ENCODE results near the gene ZNF735. TPM values are rescaled to one million over a fixed set of nuclear protein-coding genes. Genes with fewer than 3 reads are reported as not detected.
"Not testable (repeated sequence)": the region's sequence is repeated elsewhere in the genome, so short reads cannot be mapped to it uniquely, and the experiment has no call there.

Gene ZNF735
- total RNA-seq, 1 donor from 2014 or later: not detected

- Mint-ChIP-seq H3K4me3 (no peak overlapping the region), H3K4me1 (no peaks in the 10 kb centered on the region), H3K27me3 (ENCODE audit: low read depth) (no peaks in the 10 kb centered on the region), H3K27ac (ENCODE audit: unreplicated experiment) (no peak overlapping the region), H3K36me3 (ENCODE audit: low read depth) (peaks cover 2% of the 10 kb centered on the region), H3K9me3 (peaks cover 7% of the 10 kb centered on the region)
- TF ChIP-seq CTCF (conservative IDR thresholded peaks at IDR 0.05): no peak
- DNase-seq (ENCODE audit: low read depth, low spot score): no peak
Observed at GRCh38 chr7:64192148-64192704, 14.8 kb upstream of the ZNF735 start.

- Mint-ChIP-seq H3K9me3 (peaks cover 7% of the 10 kb centered on the region), H3K36me3 (ENCODE audit: low read depth) (peaks cover 2% of the 10 kb centered on the region), H3K4me3 (no peak overlapping the region), H3K27ac (ENCODE audit: unreplicated experiment) (no peak overlapping the region), H3K27me3 (ENCODE audit: low read depth) (no peaks in the 10 kb centered on the region), H3K4me1 (no peaks in the 10 kb centered on the region)
- no peak for DNase-seq (ENCODE audit: low read depth, low spot score)
- no peak for TF ChIP-seq CTCF (conservative IDR thresholded peaks at IDR 0.05)
Observed at GRCh38 chr7:64192775-64193174, 14.2 kb upstream of the ZNF735 start.

- H3K4me3 Mint-ChIP-seq; H3K27me3 Mint-ChIP-seq (ENCODE audit: low read depth); H3K4me1 Mint-ChIP-seq; H3K36me3 Mint-ChIP-seq (ENCODE audit: low read depth); DNase-seq (ENCODE audit: low read depth, low spot score); H3K27ac Mint-ChIP-seq (ENCODE audit: unreplicated experiment): not testable (repeated sequence)
- peaks cover 16% of the 10 kb centered on the region for H3K9me3 Mint-ChIP-seq
Observed at GRCh38 chr7:64219710-64220298, 12.8 kb downstream of the ZNF735 start.

- no peak for DNase-seq (ENCODE audit: low read depth, low spot score)
- H3K36me3 Mint-ChIP-seq (ENCODE audit: low read depth): peaks cover 5% of the 10 kb centered on the region
- no peak overlapping the region for H3K27ac Mint-ChIP-seq (ENCODE audit: unreplicated experiment)
- H3K4me3 Mint-ChIP-seq: no peak overlapping the region
- TF ChIP-seq CTCF (conservative IDR thresholded peaks at IDR 0.05): no peak
- no peaks in the 10 kb centered on the region for H3K4me1 Mint-ChIP-seq
- H3K9me3 Mint-ChIP-seq: peaks cover 20% of the 10 kb centered on the region
- no peaks in the 10 kb centered on the region for H3K27me3 Mint-ChIP-seq (ENCODE audit: low read depth)
Observed at GRCh38 chr7:64223366-64223765, 16.4 kb downstream of the ZNF735 start.

- not testable (repeated sequence) for H3K36me3 Mint-ChIP-seq (ENCODE audit: low read depth); H3K4me1 Mint-ChIP-seq; DNase-seq (ENCODE audit: low read depth, low spot score); H3K27me3 Mint-ChIP-seq (ENCODE audit: low read depth); H3K27ac Mint-ChIP-seq (ENCODE audit: unreplicated experiment); H3K4me3 Mint-ChIP-seq
- H3K9me3 Mint-ChIP-seq: peaks cover 28% of the 10 kb centered on the region
Observed at GRCh38 chr7:64228174-64228573, 21.2 kb downstream of the ZNF735 start, which contains the start of gene ZNF679. Gene ZNF679 (plus strand): TSS chr7:64228474. CDS start chr7:64249118, 20,644 bp downstream.

GRCh38 chr7:64266341-64266919 is 59.4 kb downstream of the ZNF735 start:
- H3K9me3 Mint-ChIP-seq: peaks cover 14% of the 10 kb centered on the region
- no peak overlapping the region for H3K27ac Mint-ChIP-seq (ENCODE audit: unreplicated experiment)
- H3K4me1 Mint-ChIP-seq: no peaks in the 10 kb centered on the region

More at GRCh38 chr7:64266341-64266919, 59.4 kb downstream of the ZNF735 start:
- H3K4me3 Mint-ChIP-seq: no peak overlapping the region
- H3K36me3 Mint-ChIP-seq (ENCODE audit: low read depth): peaks cover 9% of the 10 kb centered on the region
- no peak for DNase-seq (ENCODE audit: low read depth, low spot score)
- H3K27me3 Mint-ChIP-seq (ENCODE audit: low read depth): no peaks in the 10 kb centered on the region
- TF ChIP-seq CTCF (conservative IDR thresholded peaks at IDR 0.05): no peak

Other genes starting within 250 kb of the ZNF735 start
- gene ZNF722, start 208.4 kb upstream of the ZNF735 start, total RNA-seq: not detected in 2 replicates
- not detected in 2 replicates for gene ZNF727, start 161.8 kb upstream of the ZNF735 start, total RNA-seq
- not detected in 2 replicates for gene ZNF679, start 21.3 kb downstream of the ZNF735 start, total RNA-seq
- gene ZNF736, start 106.8 kb downstream of the ZNF735 start, total RNA-seq: not detected in 2 replicates